Ectodermal cell (in vitro differentiated cells): ENCODE data around the gene ALAD.

ENCODE experiments used
- H3K27ac ChIP-seq: 2 replicates; pipeline ENCODE4 v1.7.0; 2013; ENCODE audit warnings: mild to moderate bottlenecking, low read depth, low read length; ENCODE audit not compliant: insufficient read depth, poor library complexity, severe bottlenecking
- H3K27me3 ChIP-seq: 2 replicates; pipeline ENCODE4 v1.7.0; 2013; ENCODE audit warnings: mild to moderate bottlenecking, low read length; ENCODE audit not compliant: insufficient read depth, control insufficient read depth, poor library complexity, severe bottlenecking
- H3K36me3 ChIP-seq: one replicate; pipeline ENCODE4 v1.7.0; 2013; ENCODE audit warnings: low read length; ENCODE audit not compliant: control insufficient read depth, insufficient read depth
- H3K4me1 ChIP-seq: one replicate; pipeline ENCODE4 v1.7.0; 2013; ENCODE audit warnings: low read length; ENCODE audit not compliant: control insufficient read depth, insufficient read depth
- H3K4me3 ChIP-seq: 2 replicates; pipeline ENCODE4 v1.7.0; 2013; ENCODE audit warnings: low read depth, low read length, control low read depth; ENCODE audit not compliant: insufficient read depth
- H3K9me3 ChIP-seq: 2 replicates; pipeline ENCODE4 v1.7.0; 2013; ENCODE audit warnings: mild to moderate bottlenecking, low read length, moderate library complexity; ENCODE audit not compliant: control insufficient read depth
- WGBS, 2 experiments: methylation state at CpG; one replicate each; pipeline ENCODE4 v1.1.7; 2013; ENCODE audit warnings: missing lambda C conversion rate in 2 of 2; 5-methylcytosine and 5-hydroxymethylcytosine counted together

The ALAD gene

GRCh38 chr9:113349445-113350094 lies 51.5 kb downstream of the ALAD start, which contains the start of gene BSPRY:
Gene BSPRY (plus strand): TSS chr9:113349541. CDS start chr9:113349580, 39 bp downstream.
- Histone ChIP-seq H3K9me3 (no peaks in the 10 kb centered on the region), H3K4me1 (no peaks in the 10 kb centered on the region), H3K4me3 (peak within 1 kb of the TSS; percentile 32), H3K36me3 (no peaks in the 10 kb centered on the region), H3K27me3 (peaks cover 65% of the 10 kb centered on the region), H3K27ac (no peak within 1 kb of the TSS)
- WGBS, 2 experiments = 2% methylated on average over 71 of the region's 71 CpGs

- no peaks in the 10 kb centered on the region for H3K36me3 ChIP-seq
- H3K27ac ChIP-seq = no peak overlapping the region
- H3K4me3 ChIP-seq = peak overlapping the region; percentile 32
- no peaks in the 10 kb centered on the region for H3K9me3 ChIP-seq
- whole genome bisulfite sequencing, 2 experiments = 22 to 24% methylated on average over 13 of the region's 13 CpGs
- no peaks in the 10 kb centered on the region for H3K4me1 ChIP-seq
- H3K27me3 ChIP-seq = peaks cover 65% of the 10 kb centered on the region
Observed at GRCh38 chr9:113349066-113349444, 52.0 kb downstream of the ALAD start.

GRCh38 chr9:113348437-113348836 lies 52.6 kb downstream of the ALAD start:
- Histone ChIP-seq H3K27ac (no peak overlapping the region), H3K9me3 (no peaks in the 10 kb centered on the region), H3K4me3 (no peak overlapping the region), H3K4me1 (no peaks in the 10 kb centered on the region), H3K27me3 (peaks cover 62% of the 10 kb centered on the region), H3K36me3 (no peaks in the 10 kb centered on the region)
- WGBS, 2 experiments = 86 to 88% methylated on average over 2 of the region's 3 CpGs

GRCh38 chr9:113345671-113346070 lies 55.4 kb downstream of the ALAD start:
- Histone ChIP-seq H3K36me3 (no peaks in the 10 kb centered on the region), H3K27me3 (peaks cover 47% of the 10 kb centered on the region), H3K9me3 (no peaks in the 10 kb centered on the region), H3K4me1 (no peaks in the 10 kb centered on the region), H3K27ac (no peak overlapping the region), H3K4me3 (no peak overlapping the region)
- 40% methylated on average over 1 of the region's 1 CpG; no CpG with 5 or more reads in 1 of the 2 experiments for WGBS, 2 experiments

GRCh38 chr9:113345190-113345589 lies 55.9 kb downstream of the ALAD start:
- no peaks in the 10 kb centered on the region for H3K36me3 ChIP-seq
- no peaks in the 10 kb centered on the region for H3K9me3 ChIP-seq
- H3K27ac ChIP-seq = no peak overlapping the region
- 60% methylated on average over 1 of the region's 2 CpGs; no CpG with 5 or more reads in 1 of the 2 experiments for WGBS, 2 experiments
- no peaks in the 10 kb centered on the region for H3K4me1 ChIP-seq
- no peak overlapping the region for H3K4me3 ChIP-seq
- H3K27me3 ChIP-seq = peaks cover 44% of the 10 kb centered on the region

- H3K27ac ChIP-seq = no peak overlapping the region
- no peaks in the 10 kb centered on the region for H3K4me1 ChIP-seq
- WGBS, 2 experiments = 78 to 100% methylated on average over 1 of the region's 1 CpG
- peaks cover 29% of the 10 kb centered on the region for H3K27me3 ChIP-seq
- H3K9me3 ChIP-seq = no peaks in the 10 kb centered on the region
- H3K4me3 ChIP-seq = no peak overlapping the region
- no peaks in the 10 kb centered on the region for H3K36me3 ChIP-seq
Observed at GRCh38 chr9:113343732-113344231, 57.3 kb downstream of the ALAD start.

- Histone ChIP-seq H3K4me1 (no peaks in the 10 kb centered on the region), H3K27me3 (peaks cover 12% of the 10 kb centered on the region), H3K4me3 (no peak overlapping the region), H3K27ac (no peak overlapping the region), H3K36me3 (no peaks in the 10 kb centered on the region), H3K9me3 (no peaks in the 10 kb centered on the region)
- 79 to 83% methylated on average over 9 of the region's 9 CpGs for WGBS, 2 experiments
Observed at GRCh38 chr9:113341712-113342410, 59.2 kb downstream of the ALAD start.

GRCh38 chr9:113340011-113340699 lies 60.9 kb downstream of the ALAD start, which contains the start of gene WDR31:
Gene WDR31 (minus strand): TSS chr9:113340275. CDS start chr9:113332022, 8,253 bp downstream.
- H3K27ac ChIP-seq = peak within 1 kb of the TSS; percentile 47
- WGBS, 2 experiments = 1% methylated on average over 46 of the region's 46 CpGs
- no peaks in the 10 kb centered on the region for H3K36me3 ChIP-seq
- peaks cover 10% of the 10 kb centered on the region for H3K27me3 ChIP-seq
- no peaks in the 10 kb centered on the region for H3K4me1 ChIP-seq
- H3K4me3 ChIP-seq = peak within 1 kb of the TSS; percentile 60
- H3K9me3 ChIP-seq = no peaks in the 10 kb centered on the region

- Histone ChIP-seq H3K4me1 (no peaks in the 10 kb centered on the region), H3K27ac (no peak overlapping the region), H3K27me3 (peaks cover 9% of the 10 kb centered on the region), H3K4me3 (no peak overlapping the region), H3K9me3 (no peaks in the 10 kb centered on the region), H3K36me3 (no peaks in the 10 kb centered on the region)
- WGBS, 2 experiments = 90 to 91% methylated on average over 2 of the region's 2 CpGs
Observed at GRCh38 chr9:113337714-113338113, 63.4 kb downstream of the ALAD start.
